Measurements from ENCODE around the gene DUSP19.

The DUSP19 gene

GRCh38 chr2:183069174-183069573 is 9.4 kb upstream of the DUSP19 start:
- no peak for DNase-seq

- no peak for DNase-seq
Observed at GRCh38 chr2:183070942-183071844, 7.4 kb upstream of the DUSP19 start.

GRCh38 chr2:183072177-183072576 is 6.4 kb upstream of the DUSP19 start:
- no peak for DNase-seq

- peak; percentile 3 for DNase-seq
Observed at GRCh38 chr2:183078163-183078463, 434 bp upstream of the DUSP19 start.

GRCh38 chr2:183079139-183079775 is 710 bp downstream of the DUSP19 start:
- no peak for DNase-seq

GRCh38 chr2:183081911-183082310 is 3.4 kb downstream of the DUSP19 start:
- DNase-seq = no peak

GRCh38 chr2:183088061-183088460 is 9.5 kb downstream of the DUSP19 start:
- DNase-seq = no peak

GRCh38 chr2:183089192-183089851 is 10.8 kb downstream of the DUSP19 start:
- DNase-seq = no peak

GRCh38 chr2:183091318-183091953 is 12.9 kb downstream of the DUSP19 start:
- DNase-seq = no peak

- no peak for DNase-seq
Observed at GRCh38 chr2:183091954-183092345, 13.4 kb downstream of the DUSP19 start.

- DNase-seq = no peak
Observed at GRCh38 chr2:183093857-183094657, 15.5 kb downstream of the DUSP19 start.

GRCh38 chr2:183105402-183106134 is 27.0 kb downstream of the DUSP19 start:
- DNase-seq = no peak

- DNase-seq = no peak
Observed at GRCh38 chr2:183112577-183112976, 34.0 kb downstream of the DUSP19 start.

- no peak for DNase-seq
Observed at GRCh38 chr2:183113630-183114029, 35.1 kb downstream of the DUSP19 start.

GRCh38 chr2:183117226-183117625 is 38.7 kb downstream of the DUSP19 start:
- no peak for DNase-seq

- no peak for DNase-seq
Observed at GRCh38 chr2:183123117-183123958, 44.8 kb downstream of the DUSP19 start.

- DNase-seq = no peak
Observed at GRCh38 chr2:183123959-183124221, 45.3 kb downstream of the DUSP19 start.

GRCh38 chr2:183124222-183124956 is 45.8 kb downstream of the DUSP19 start, which contains the start of gene NUP35:
Gene NUP35, plus strand, starts transcription at chr2:183124443. Its CDS starts 15 bp downstream, at chr2:183124458.
- DNase-seq = peak; percentile 81

GRCh38 chr2:183124957-183125255 is 46.4 kb downstream of the DUSP19 start:
- no peak for DNase-seq

- no peak for DNase-seq
Observed at GRCh38 chr2:183125659-183126341, 47.3 kb downstream of the DUSP19 start.

All from activated CD4-positive, alpha-beta T cell treated with anti-CD3 and anti-CD28 coated beads, Interleukin-2, amount 50 U/mL, for 1 hour (primary cell).